T-helper 2 cell (primary cell): Measurements from ENCODE around the gene NOS3.
A peak's percentile ranks its signal among the peaks of the same experiment; 100 is the strongest.

Experiments used
- DNase-seq, 5 experiments: peaks; one replicate each; pipeline versions ENCODE4 v3.0.0 to v3.0.0-alpha.2; 2012 to 2022
- total RNA-seq, 2 donors: gene quantifications; one replicate each; lab custom pipeline; 2026; lab: John Stamatoyannopoulos, UW

Gene NOS3
- 21.4 to 21.8 reads per million in 2 donors for total RNA-seq

DNA sequence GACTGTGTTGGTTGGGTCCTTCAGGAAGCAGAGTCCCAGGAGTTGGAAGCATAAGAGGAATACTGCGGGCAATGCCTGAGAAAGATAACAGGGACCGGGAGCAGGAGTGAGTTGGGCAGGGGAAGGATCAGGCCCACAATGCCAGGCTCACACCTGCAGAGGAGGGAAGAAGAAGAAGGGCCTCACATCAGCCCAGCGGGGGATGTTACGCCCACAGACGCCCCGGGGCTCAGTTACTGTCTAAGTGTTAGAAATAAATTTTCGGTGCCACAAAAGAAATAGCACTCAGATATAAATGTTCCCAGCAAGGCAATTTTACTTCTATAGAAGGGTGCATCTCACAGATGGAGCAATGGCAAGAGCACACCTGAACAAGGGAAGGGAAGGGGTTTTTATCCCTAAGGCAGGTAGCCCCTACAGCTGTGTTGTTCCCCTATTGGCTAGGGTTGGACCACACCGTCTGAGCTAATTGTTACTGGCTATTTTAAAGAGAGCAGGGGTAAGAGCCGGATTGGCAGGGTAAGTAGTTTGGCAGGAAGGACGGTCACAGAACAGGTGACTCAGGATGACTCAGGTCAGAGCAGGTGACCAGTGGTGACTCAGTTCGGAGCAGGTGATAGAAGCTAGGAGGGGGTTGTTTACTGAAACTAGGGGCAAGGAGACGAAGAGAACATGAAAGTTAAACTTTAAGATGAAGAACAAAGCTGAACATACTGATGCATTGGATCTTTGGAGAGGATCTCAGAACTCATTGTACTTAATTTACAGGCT lies at the start of gene NOS3:
TSS of gene NOS3 (plus strand) at position 602 of the 771 bp plus-strand sequence. CDS start 2,787 bp downstream, outside the sequence.
- DNase-seq: no peak

DNA sequence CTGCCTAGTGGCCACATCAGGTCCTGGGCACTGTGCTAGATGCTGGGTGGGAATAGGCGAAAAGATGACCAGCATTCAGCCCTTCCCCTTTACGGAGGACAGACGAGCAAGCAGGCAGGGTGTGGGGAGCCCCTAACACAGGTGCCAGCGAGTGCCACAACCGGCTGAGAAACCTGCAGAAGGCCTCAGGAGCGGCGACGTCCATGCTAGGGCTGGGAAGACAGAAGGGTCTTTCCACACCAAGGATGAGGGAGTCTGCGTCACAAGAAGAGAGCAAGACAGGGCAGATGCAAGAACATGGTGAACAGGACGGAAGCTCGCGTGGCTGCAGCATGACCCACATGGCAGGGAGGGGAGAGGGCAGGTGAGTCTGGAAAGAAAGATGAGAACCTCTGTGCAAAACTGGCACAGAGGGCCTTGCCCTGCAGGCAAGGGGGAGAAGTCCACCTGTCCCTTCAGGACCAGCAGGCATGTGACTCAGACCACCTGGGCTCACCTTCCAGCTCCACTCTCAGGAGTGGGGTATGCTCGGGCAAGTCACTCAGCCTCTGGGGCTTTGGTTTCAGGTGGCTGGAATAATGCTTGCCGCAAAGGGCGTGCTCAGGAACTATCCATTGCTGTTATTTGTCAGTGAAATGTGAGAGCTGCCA lies 49.3 kb upstream of the NOS3 start:
- no peak for DNase-seq

DNA sequence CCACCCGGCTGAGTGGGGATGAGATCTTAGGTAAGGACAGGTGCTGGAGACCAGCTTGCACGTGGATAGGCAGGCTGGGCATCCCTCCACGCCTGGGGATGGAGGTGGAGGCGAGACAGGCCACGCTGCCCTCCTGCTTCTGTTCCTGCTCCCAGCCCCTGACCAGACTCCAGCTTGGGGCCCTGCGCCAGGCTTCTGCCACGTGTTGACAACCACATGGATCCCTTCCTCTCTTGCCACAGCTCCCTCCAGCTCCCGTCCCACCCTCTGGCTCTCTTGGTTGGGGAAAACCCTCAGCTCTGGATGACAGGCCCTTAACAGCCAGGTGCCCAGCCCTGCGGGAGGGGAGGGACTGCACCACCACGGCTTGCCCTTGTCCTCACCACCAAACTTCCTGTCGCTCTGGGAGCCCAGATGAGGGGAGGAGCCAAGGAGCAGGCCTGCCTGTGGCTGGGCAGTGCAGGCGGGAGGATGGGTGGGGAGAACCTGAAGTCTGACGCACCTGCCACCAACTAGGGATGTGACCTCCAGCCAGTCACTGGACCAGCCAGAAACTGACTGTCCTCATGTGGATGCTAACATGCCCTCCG lies 48.7 kb upstream of the NOS3 start:
- DNase-seq: peak in 4 of 5 experiments; percentile 21 to 74 (median 24)

DNA sequence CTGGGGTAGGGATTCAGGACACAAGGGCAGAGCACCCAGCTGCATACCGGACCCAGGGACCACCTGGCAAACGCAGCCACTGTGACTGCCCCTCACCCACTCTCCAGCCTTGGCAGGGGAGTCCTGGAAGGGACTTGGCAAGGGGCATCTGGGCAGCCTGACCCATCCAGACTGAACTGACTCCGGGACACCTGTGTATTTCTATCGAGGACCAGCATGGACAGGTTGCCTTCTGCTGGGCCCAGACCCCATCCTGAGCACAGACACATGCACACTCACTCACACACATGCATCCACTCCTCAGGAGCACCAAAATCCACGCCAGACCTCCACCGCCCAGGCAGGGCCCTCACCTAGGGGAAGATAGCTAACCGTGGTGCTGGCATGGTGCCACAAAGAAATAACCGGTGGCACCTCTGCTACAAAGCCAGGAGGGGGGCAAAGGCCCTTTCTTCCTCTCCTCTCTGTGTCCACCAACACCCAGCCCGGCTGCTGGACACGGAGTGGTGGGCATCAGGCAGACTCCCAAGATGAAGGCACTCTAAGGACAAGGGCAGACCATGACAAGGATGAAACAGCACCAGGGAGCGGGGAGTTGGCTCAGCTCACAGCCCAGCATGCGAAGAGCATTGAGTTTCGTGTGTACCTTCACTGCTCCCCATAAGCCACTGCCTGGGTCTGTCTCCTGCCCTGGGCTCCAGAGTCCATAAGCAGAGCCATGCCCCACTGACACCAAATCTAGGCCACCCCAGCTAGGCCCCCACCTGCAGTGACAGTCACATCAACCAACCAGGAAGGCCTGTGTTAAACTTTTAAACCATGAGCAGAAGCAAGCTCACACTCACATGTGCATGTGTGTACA lies 48.0 kb upstream of the NOS3 start:
- no peak for DNase-seq

DNA sequence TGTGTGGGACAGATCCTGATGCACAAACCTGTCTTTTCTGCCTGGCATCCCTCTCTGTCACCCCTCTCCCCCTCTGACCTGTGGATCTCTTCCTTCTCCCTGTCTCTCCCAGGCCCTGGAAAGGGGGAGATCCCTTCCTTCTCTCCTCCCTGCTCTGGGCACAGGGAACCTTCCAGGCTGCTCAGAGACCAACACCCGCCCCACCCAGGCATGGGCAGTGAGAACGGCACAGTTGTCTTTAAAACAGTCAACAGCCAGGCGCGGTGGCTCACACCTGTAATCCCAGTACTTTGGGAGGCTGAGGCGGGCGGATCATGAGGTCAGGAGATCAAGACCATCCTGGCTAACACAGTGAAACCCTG lies 47.4 kb upstream of the NOS3 start:
- DNase-seq: no peak

DNA sequence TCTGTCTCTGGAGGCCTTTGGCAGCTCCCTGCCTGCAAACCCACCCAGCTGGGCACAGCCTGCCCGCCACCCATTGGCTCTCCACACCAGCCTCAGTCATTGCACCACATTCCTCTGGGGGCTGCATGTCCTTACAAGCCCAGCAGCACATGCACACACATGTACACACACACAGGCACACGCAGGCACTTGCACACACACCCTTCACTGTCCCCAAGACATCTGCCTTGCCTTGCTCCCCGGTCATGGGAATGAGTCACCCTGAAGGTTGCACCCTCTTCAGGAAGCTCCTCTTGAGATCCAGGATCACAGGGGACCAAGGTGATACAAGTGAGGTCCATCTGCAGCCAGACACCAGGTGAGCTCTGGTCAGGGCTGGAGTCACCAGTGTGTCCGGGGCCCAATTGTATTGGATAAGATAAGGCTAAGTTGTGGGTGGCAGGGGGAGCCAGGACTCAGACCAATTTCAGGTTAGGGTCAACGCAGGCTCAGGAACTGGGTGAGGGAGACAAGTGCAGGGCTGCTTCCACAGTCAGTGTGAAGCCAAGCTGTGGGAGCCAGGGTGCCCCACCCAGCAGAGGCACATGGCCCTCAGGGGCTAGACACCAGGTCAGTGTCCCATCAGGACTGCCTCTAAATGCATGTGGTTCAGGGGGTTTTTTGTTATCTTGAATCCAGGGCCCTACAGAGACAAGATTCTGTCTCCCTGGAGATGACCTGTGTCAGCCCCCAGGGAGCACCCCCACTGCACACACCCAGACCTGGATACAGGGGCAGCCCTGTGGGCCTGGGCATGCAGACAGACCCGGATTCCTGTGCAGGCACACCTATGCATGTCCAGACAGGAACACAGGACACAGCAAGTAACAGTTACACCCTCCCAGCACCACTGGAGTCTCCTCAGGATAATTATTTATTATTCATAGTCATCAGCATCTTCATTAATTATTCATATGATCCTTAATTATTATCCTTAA lies 46.5 kb upstream of the NOS3 start:
- no peak for DNase-seq

DNA sequence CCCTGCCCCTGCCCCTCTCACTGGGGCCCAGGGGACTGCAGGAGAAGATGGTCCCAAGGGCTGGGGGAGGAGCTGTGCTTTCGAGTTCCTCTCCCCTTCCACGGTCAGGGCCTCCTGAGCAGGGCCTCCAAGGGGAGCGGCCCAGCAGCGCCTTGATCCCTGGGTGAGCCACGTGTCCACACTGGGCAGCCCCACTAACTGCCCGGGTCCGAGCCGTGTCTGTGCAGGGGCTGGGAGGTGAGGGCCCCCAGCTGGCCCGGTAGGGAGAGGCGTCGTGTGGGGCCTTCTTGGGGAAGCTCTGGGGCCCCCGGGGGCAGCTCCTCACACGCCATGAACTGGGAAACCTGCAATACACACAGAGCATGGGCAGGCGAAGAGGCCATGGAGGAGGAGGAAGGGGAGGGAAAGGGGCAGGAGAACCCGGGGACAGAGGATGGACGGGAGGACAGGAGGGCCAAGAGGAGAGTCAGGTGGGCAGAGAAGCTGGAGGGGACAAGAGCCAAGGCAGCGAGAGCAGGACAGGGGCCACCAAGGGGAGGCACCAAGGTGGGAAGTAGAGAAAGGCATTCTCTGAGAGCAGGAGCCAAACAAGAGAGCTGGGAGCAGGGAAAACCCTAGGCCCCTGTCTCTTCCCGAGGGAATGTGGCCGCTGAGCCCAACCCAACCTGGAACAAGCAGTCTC lies 45.5 kb upstream of the NOS3 start:
- DNase-seq: no peak

DNA sequence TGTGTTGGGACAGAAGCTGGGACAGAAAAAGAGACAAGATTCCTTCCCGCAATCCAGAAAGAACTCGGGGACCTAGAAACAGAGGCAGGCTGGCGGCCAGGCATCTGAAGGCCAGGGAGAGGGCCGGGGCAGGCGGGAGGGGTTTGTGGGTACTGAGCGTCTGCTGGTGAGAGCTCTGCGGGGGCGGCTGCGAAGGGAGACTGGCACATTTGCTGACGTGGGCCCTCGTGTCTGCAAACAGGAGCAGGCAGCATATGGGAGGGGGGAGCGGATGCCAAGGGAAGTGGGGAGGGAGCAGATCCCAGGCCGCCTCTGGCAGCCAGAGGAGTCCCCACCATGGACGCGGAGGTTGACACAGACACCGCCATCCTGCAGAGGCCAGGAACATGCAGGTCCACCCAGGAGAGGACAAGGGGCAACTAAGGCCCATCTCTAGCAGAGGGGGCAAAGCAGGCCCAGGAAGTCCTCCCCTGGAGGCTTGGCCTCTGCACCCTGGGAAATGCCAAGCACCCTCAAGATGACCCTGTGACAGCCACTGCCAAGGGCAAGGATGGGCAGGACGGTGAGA lies 44.9 kb upstream of the NOS3 start:
- no peak for DNase-seq

DNA sequence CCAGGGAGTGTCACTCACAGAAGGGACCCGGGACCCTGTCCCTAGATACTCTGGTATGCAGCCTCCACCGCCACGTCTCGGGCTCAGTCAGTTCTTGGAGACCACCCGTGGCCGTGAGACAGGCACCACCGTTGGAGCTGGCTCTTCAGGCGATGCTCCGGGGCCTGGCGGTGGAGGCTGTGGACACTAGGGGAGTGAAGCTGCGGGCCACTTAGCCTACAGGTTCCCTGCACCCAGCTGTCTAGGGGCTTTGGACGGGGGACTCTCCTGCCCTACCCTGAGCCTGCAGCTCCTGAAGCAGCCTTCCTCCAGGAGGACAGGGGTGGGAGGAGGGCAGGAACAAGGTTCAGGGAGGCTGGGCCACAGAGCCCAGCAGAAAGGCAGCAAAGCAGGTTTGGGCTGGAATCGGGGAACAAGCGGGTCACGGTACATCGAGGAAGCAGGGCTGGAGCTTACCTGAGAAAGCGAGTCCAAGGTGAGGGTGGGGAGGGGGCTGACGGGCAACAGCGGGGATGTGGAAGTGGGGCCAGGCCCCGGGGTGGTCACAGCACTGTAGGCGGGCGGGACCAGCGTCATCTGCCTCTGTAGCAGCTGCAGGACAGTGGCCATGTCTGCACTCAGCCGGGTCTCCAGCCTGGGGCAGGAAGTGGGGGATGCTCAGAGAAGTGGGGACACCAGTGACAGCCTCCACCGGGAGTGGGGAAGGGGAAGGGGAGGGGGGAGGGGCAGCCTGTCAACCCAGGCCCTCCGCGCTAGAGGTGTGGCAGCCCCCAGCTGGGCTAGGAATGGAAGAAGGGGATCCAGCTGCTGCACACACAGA lies 44.2 kb upstream of the NOS3 start:
- no peak for DNase-seq

DNA sequence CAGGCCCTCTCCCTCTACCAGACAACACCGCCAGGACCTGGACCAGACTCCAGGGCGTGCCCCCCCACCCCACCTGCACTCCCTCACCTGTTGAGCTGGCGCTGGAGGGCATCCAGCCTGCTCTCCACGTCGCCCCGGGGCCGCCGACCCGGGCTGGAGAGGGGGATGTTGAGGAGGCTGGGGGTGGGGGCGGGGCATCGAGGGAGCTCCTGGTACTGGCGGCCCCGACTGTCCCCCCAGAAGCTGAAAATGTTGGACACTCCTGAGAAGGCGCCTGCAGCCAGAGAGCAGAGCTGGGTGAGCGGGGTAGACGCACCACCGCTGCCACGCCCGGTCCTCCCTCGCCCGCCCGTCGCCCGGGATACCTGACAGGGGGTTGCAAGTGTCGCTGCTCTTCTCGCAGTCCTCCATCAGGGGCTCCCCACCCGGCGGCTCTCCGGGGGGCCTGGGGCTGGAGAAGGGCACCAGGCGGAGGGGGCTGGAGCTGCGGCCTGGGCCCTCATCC lies 43.5 kb upstream of the NOS3 start:
- DNase-seq: peak in 1 of 5 experiments; percentile 3

DNA sequence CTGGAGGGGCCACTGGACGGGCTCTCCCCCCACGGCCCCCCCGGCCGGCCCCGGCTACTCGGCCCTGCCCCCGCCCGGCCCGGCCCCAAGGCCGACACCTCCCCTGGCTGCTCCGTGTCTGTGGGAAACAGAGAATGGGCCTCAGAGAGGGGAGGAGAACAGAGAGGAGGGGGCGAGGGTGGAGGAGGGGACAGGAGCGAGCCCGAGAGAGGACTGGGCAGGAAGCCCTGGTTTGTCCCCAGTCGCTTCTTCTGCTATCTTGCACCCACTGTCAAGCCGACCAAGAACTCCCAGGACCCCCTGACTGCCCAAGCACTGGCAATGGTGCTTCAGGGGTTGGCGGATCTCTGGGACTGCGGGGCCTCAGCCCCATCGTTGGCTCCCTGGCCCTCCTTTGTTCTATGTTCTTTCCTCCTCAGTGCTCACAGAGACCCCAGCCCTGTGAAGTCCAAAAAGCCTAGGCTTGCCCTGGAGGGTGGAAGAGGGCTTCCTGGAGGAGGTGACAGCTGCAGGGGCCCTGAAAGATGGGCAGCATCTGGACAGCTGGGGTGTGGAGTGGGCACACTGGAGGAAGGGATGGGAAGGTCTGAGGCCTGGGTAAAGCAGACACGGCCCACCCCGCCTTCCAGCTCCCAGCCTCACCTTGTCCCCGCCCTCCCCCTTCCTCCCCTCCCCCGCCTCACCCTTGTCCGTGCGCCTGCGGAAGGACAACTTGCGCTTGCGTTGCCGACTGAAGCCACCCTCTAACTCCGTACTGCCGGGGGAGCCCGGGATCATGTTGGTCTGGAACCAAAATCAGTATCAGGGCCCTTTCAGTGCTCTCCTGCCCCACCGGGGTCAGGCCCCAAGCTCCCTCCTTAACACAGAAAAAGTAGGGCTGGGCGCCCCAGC lies 42.8 kb upstream of the NOS3 start:
- DNase-seq: peak in 1 of 5 experiments; percentile 3

DNA sequence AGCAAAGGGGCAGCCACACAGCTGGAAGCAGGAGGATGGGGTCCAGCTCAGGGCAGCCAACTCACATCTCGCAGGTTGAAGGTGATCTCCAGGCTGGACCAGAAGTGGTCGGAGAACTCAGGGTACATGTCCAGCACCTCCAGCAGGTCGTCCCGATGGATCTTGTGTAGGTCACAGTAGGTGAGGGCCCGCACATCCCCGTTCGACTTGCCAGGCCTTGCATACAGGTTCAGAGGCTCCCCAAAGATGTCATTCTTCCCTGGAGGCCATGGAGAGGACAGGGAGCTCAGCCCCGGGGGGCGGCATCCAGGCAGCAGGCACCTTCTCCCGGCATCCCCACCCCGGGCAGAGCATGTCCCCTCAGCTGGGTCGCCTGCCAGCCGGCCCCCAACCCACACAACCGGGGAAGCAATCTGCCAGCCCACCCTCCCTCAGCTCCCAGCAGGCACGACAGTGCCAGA lies 42.0 kb upstream of the NOS3 start:
- DNase-seq: peak in 1 of 5 experiments; percentile 3

DNA sequence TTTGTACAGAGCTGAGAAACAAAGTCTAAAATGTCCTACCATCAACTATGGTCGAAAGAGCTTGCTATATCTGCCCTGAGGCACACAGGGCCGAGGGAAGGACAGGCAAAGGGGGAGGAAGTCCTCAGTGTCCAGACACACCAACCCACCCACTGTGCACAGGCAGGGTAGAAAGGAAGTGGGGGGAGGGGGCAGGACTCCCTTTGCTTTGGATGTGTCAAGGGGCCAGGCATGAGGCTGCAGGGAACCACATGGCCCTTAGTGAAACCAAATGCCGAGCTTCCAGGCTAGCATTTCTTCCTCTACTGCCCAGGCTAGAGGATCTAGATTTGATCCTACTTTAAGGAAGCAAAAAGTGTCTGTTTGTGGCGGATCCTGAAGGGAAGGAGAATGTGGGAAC lies 41.3 kb upstream of the NOS3 start:
- no peak for DNase-seq

DNA sequence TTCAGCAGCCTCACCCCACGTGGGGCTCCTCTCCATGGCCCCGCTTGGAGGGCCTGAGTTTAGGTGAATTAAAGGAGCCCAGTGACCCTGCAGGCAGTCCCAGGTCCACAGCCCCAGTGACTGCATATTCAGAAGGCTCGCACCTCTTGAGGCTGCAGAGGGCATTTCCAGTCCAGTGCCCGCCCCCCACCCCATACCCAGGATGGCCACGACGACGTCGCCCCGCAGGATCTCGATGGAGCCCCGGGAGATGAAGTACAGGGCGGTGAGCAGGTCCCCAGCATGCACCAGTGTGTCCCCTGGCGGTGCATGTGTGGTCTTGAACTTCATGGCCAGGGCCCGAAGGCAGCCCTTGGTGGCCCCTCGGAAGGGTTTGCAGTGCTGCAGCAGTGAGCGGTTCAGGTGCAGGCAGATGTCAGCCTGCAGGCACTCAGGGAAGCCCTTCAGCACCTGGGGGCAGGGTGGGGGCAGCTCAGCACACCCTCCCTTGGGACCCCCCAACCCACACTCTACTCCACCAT lies 40.8 kb upstream of the NOS3 start:
- peak in 1 of 5 experiments; percentile 5 for DNase-seq

DNA sequence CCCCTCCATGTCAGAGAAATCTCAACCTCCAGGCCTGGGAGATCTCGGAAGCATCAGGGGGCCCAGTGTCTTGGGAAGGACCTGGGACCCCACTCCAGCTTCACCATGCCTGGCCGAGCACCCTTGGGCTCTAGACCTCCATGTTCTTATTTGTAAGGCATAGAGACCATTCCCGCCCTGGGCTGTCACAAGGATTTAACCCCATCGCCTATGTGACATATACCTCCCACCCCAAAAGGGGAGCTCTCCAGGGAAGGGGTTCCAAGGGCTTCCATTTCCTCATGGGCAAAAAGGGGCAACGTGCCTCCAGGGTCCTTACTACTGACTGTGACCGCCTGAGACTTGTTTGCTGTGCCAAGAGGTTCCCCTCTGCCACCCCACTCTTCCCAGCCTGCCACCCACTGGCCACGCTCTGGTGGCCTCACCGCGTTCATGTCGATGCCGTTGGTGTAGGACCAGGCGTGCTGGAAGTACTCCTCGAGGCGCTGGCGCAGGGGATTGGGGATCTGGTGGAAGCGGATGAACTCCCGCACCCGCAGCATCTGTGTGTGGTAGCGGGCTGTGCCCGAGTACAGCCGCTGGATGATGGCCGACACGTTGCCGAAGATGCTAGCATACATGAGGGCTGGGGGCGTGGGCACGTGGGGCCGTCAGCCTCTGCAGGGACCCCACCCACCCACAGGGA lies 40.2 kb upstream of the NOS3 start:
- DNase-seq: peak in 1 of 5 experiments; percentile 3

DNA sequence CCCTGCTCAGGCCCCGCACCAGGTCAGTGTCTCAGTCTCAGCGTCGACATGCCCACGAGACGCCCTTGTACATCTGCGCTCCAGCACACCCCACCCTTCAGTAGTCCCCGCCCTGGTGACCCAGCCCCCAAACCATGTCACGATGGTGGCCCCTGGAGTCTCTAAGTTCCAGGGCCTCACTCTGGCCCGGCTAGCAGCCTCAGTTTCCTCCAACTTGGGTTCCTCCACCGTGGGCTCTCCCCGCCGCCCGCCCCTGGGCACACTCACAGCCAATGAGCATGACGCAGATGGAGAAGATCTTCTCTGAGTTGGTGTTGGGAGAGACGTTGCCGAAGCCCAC lies 39.7 kb upstream of the NOS3 start:
- DNase-seq: peak in 1 of 5 experiments; percentile 2

DNA sequence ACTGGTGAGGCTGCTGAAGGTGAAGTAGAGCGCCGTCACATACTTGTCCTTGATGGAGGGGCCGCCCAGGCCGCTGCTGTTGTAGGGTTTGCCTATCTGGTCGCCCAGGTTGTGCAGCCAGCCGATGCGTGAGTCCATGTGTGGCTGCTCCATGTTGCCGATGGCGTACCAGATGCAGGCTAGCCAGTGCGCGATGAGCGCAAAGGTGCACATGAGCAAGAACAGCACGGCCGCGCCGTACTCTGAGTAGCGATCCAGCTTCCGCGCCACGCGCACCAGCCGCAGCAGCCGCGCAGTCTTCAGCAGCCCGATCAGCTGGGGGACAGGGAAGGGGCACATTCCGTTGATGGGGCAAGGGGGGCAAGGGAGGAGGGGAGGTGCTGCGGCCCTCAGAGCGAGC lies 39.3 kb upstream of the NOS3 start:
- no peak for DNase-seq
